Measurements from ENCODE around the gene SNX19. TPM values are rescaled to one million over a fixed set of nuclear protein-coding genes. Genes with fewer than 3 reads are reported as not detected.

SNX19 gene
- total RNA-seq, 1 experiment from 2014 or later = 34.4 TPM

GRCh38 chr11:130912552-130912951 lies 3.7 kb downstream of the SNX19 start:
- Histone ChIP-seq H4K91ac (ENCODE audit: insufficient read length, low read depth, low read length) (no peak overlapping the region), H3K9me3 (ENCODE audit: control insufficient read depth, low read depth, low read length) (no peaks in the 10 kb centered on the region), H3K79me1 (ENCODE audit: insufficient read depth, low read depth, low read length, poor library complexity, severe bottlenecking) (no peaks in the 10 kb centered on the region), H3K27me3 (ENCODE audit: insufficient read depth, low read length) (no peaks in the 10 kb centered on the region; the same call in 1 of the 2 replicates), H2BK15ac (ENCODE audit: low read depth, low read length) (no peak overlapping the region), H3K9ac (ENCODE audit: extremely low read depth, insufficient read length, low read length) (no peak overlapping the region), H4K20me1 (ENCODE audit: control insufficient read depth, insufficient read depth, insufficient read length) (no peaks in the 10 kb centered on the region), H3K27ac (ENCODE audit: insufficient read length, low read depth, low read length) (no peak overlapping the region), H4K5ac (ENCODE audit: insufficient read length, low read depth, low read length) (no peak overlapping the region), H3K18ac (ENCODE audit: insufficient read length, low read depth, low read length) (no peak overlapping the region), H3K4ac (ENCODE audit: low read depth, low read length) (no peak overlapping the region), H3K4me1 (ENCODE audit: insufficient read depth, low read length) (no peaks in the 10 kb centered on the region; the same call in 1 of the 2 replicates), H3K4me2 (ENCODE audit: insufficient read depth, insufficient read length, low read length) (no peak overlapping the region), H3K79me2 (ENCODE audit: insufficient read depth, low read length) (no peaks in the 10 kb centered on the region; the same call in 1 of the 2 replicates), H4K8ac (replicated peaks; ENCODE audit: insufficient read length, low read depth, low read length) (no peak overlapping the region), H3K56ac (ENCODE audit: insufficient read length, low read depth, low read length) (no peak overlapping the region), H2BK12ac (ENCODE audit: insufficient read length, low read depth, low read length) (no peak overlapping the region), H3K23ac (ENCODE audit: insufficient read length, low read depth, low read length) (no peak overlapping the region), H2AFZ (ENCODE audit: low read length) (no peak overlapping the region), H2BK5ac (ENCODE audit: insufficient read length, low read length) (no peak overlapping the region), H3T11ph (ENCODE audit: low read length) (no peak overlapping the region), H2AK5ac (ENCODE audit: insufficient read length, low read length) (no peak overlapping the region), H2BK20ac (ENCODE audit: low read depth, low read length, poor library complexity, severe bottlenecking) (no peak overlapping the region), H3K23me2 (ENCODE audit: insufficient read length, low read depth, low read length, poor library complexity, severe bottlenecking) (peaks cover 8% of the 10 kb centered on the region), H2BK120ac (ENCODE audit: low read depth, low read length, poor library complexity, severe bottlenecking) (no peak overlapping the region), H3K14ac (ENCODE audit: insufficient read depth, low read length) (no peak overlapping the region)
- WGBS (ENCODE audit: extremely low coverage, insufficient read length, low lambda C conversion rate) = no CpG with 5 or more reads among the region's 6 CpGs
- Mint-ChIP-seq H3K27ac (no peak overlapping the region), H3K4me3 (no peak overlapping the region), H3K27me3 (ENCODE audit: low read depth) (peaks cover 11% of the 10 kb centered on the region), H3K9me3 (no peaks in the 10 kb centered on the region), H3K4me1 (peaks cover 12 to 13% of the 10 kb centered on the region in 2 experiments), H3K36me3 (ENCODE audit: insufficient read depth in 1 of 3, low read depth in 3 of 3) (peaks cover 13 to 55% (median 52%) of the 10 kb centered on the region in 3 experiments; a peak in 6 of 7 replicates)
- TF ChIP-seq CTCF (conservative IDR thresholded peaks at IDR 0.05) = no peak
- no peak for DNase-seq

Measured in H9 (cell line).